Body of pancreas (tissue), 4 donors: Measurements from ENCODE around the gene TBC1D14.

Source experiments
- CTCF ChIP-seq, 7 experiments: fragments of 450-650 bp in 4 of 7; fragments of 200-600 bp in 3 of 7; sonication (generic) in 3 of 7; IDR thresholded peaks; one replicate each; pipeline ENCODE4 v1.5.1; 2016 to 2019; ENCODE audit warnings: antibody characterized with exemption in 7 of 7
- POLR2A ChIP-seq, 3 donors: fragments of 450-650 bp; IDR thresholded peaks; one replicate each; pipeline ENCODE4 v1.6.1; 2016; ENCODE audit warnings: antibody characterized with exemption in 3 of 3, mild to moderate bottlenecking in 2 of 3

DNA sequence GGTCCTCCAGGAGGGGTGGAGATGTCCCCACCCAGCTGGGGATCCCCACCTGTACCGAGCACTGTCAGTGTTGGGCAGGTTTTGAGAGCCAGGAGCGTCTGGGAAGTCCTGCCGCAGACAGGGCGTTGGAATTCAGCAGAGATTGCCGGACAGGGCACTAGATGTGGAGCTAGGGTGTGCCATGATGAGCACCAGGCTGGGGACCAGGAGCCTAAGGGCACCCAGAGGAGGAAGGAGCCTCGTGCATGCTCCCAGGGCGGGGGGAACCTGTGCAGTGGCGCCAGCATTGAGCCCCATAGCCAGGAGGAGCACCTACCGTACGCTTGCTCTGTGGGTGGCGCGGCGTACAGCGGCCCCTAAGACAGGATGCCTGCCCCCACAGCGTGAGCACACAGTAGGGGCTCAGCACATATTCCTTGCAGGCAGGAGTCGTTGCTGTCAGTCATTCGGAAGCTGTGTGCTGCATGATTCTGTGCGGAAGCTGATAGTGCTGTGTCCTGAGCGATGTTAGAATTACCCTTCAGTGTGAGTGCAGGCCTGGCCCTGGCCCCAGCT lies 114.8 kb downstream of the TBC1D14 start:
- TF ChIP-seq POLR2A (IDR thresholded peaks at IDR 0.05) (no peak), CTCF (IDR thresholded peaks at IDR 0.05) (no peak)
